Measurements from ENCODE around the gene WDR88.
"Not testable (repeated sequence)": the region's sequence is repeated elsewhere in the genome, so short reads cannot be mapped to it uniquely, and the experiment has no call there.

Gene WDR88

GRCh38 chr19:33176670-33177416, 44.9 kb downstream of the WDR88 start:
- H3K27me3 ChIP-seq (ENCODE audit: control insufficient read depth in 1 of 2, insufficient read depth in 2 of 2, low read length in 2 of 2): no peaks in the 10 kb centered on the region
- peaks cover 21 to 23% of the 10 kb centered on the region in 2 donors for H3K4me1 ChIP-seq (ENCODE audit: control insufficient read depth in 1 of 2, insufficient read depth in 2 of 2, low read length in 2 of 2)
- peak overlapping the region; percentile 78 to 94 for H3K9ac ChIP-seq (ENCODE audit: low read depth in 1 of 2, low read length in 2 of 2)
- no peaks in the 10 kb centered on the region for H3K9me3 ChIP-seq (ENCODE audit: control insufficient read depth in 1 of 2, low read length in 2 of 2)
- H3K4me3 ChIP-seq (ENCODE audit: low read depth in 1 of 2, low read length in 2 of 2): peak overlapping the region; percentile 89 to 92
- peak overlapping the region; percentile 89 for H3K27ac ChIP-seq (ENCODE audit: low read depth, low read length)
- H3K36me3 ChIP-seq (ENCODE audit: control insufficient read depth in 1 of 2, insufficient read depth in 2 of 2, low read length in 2 of 2): no peaks in the 10 kb centered on the region

- H3K4me1 ChIP-seq (ENCODE audit: control insufficient read depth in 1 of 2, insufficient read depth in 2 of 2, low read length in 2 of 2): peaks cover 16 to 23% of the 10 kb centered on the region in 2 donors
- H3K4me3 ChIP-seq (ENCODE audit: low read depth in 1 of 2, low read length in 2 of 2): peak overlapping the region; percentile 70 to 92
- peak overlapping the region; percentile 21 to 38 for H3K9ac ChIP-seq (ENCODE audit: low read depth in 1 of 2, low read length in 2 of 2)
- no peaks in the 10 kb centered on the region for H3K9me3 ChIP-seq (ENCODE audit: control insufficient read depth in 1 of 2, low read length in 2 of 2)
- H3K27me3 ChIP-seq (ENCODE audit: control insufficient read depth in 1 of 2, insufficient read depth in 2 of 2, low read length in 2 of 2): no peaks in the 10 kb centered on the region
- no peaks in the 10 kb centered on the region for H3K36me3 ChIP-seq (ENCODE audit: control insufficient read depth in 1 of 2, insufficient read depth in 2 of 2, low read length in 2 of 2)
- peak overlapping the region; percentile 76 for H3K27ac ChIP-seq (ENCODE audit: low read depth, low read length)
These were observed 45.6 kb downstream of the WDR88 start for GRCh38 chr19:33177417-33177979.

GRCh38 chr19:33186431-33187182, 54.7 kb downstream of the WDR88 start:
- no peaks in the 10 kb centered on the region for H3K36me3 ChIP-seq (ENCODE audit: control insufficient read depth in 1 of 2, insufficient read depth in 2 of 2, low read length in 2 of 2)
- H3K27me3 ChIP-seq (ENCODE audit: control insufficient read depth in 1 of 2, insufficient read depth in 2 of 2, low read length in 2 of 2): no peaks in the 10 kb centered on the region
- no peak overlapping the region for H3K27ac ChIP-seq (ENCODE audit: low read depth, low read length)
- peaks cover 0 to 6% of the 10 kb centered on the region in 2 donors for H3K4me1 ChIP-seq (ENCODE audit: control insufficient read depth in 1 of 2, insufficient read depth in 2 of 2, low read length in 2 of 2)
- H3K4me3 ChIP-seq (ENCODE audit: low read depth in 1 of 2, low read length in 2 of 2): no peak overlapping the region
- H3K9ac ChIP-seq (ENCODE audit: low read depth in 1 of 2, low read length in 2 of 2): no peak overlapping the region
- H3K9me3 ChIP-seq (ENCODE audit: control insufficient read depth in 1 of 2, low read length in 2 of 2): no peaks in the 10 kb centered on the region

GRCh38 chr19:33187183-33187540, 55.2 kb downstream of the WDR88 start:
- Histone ChIP-seq H3K9ac (ENCODE audit: low read depth in 1 of 2, low read length in 2 of 2) (no peak overlapping the region), H3K27ac (ENCODE audit: low read depth, low read length) (no peak overlapping the region), H3K36me3 (ENCODE audit: control insufficient read depth in 1 of 2, insufficient read depth in 2 of 2, low read length in 2 of 2) (no peaks in the 10 kb centered on the region), H3K9me3 (ENCODE audit: control insufficient read depth in 1 of 2, low read length in 2 of 2) (no peaks in the 10 kb centered on the region), H3K27me3 (ENCODE audit: control insufficient read depth in 1 of 2, insufficient read depth in 2 of 2, low read length in 2 of 2) (peaks cover 0 to 2% of the 10 kb centered on the region in 2 donors), H3K4me3 (ENCODE audit: low read depth in 1 of 2, low read length in 2 of 2) (no peak overlapping the region), H3K4me1 (ENCODE audit: control insufficient read depth in 1 of 2, insufficient read depth in 2 of 2, low read length in 2 of 2) (peaks cover 0 to 6% of the 10 kb centered on the region in 2 donors)

- H3K4me1 ChIP-seq (ENCODE audit: control insufficient read depth in 1 of 2, insufficient read depth in 2 of 2, low read length in 2 of 2): peaks cover 0 to under 1% of the 10 kb centered on the region in 2 donors
- no peak overlapping the region for H3K4me3 ChIP-seq (ENCODE audit: low read depth in 1 of 2, low read length in 2 of 2)
- H3K9ac ChIP-seq (ENCODE audit: low read depth in 1 of 2, low read length in 2 of 2): no peak overlapping the region
- peaks cover 2 to 6% of the 10 kb centered on the region in 2 donors for H3K27me3 ChIP-seq (ENCODE audit: control insufficient read depth in 1 of 2, insufficient read depth in 2 of 2, low read length in 2 of 2)
- no peaks in the 10 kb centered on the region for H3K9me3 ChIP-seq (ENCODE audit: control insufficient read depth in 1 of 2, low read length in 2 of 2)
- H3K36me3 ChIP-seq (ENCODE audit: control insufficient read depth in 1 of 2, insufficient read depth in 2 of 2, low read length in 2 of 2): no peaks in the 10 kb centered on the region
- no peak overlapping the region for H3K27ac ChIP-seq (ENCODE audit: low read depth, low read length)
These were observed 57.5 kb downstream of the WDR88 start for GRCh38 chr19:33189453-33189852.

GRCh38 chr19:33191092-33191491, 59.2 kb downstream of the WDR88 start:
- not testable (repeated sequence) for H3K4me3 ChIP-seq (ENCODE audit: low read depth in 1 of 2, low read length in 2 of 2); H3K27me3 ChIP-seq (ENCODE audit: control insufficient read depth in 1 of 2, insufficient read depth in 2 of 2, low read length in 2 of 2); H3K9me3 ChIP-seq (ENCODE audit: control insufficient read depth in 1 of 2, low read length in 2 of 2); H3K4me1 ChIP-seq (ENCODE audit: control insufficient read depth in 1 of 2, insufficient read depth in 2 of 2, low read length in 2 of 2); H3K9ac ChIP-seq (ENCODE audit: low read depth in 1 of 2, low read length in 2 of 2); H3K36me3 ChIP-seq (ENCODE audit: control insufficient read depth in 1 of 2, insufficient read depth in 2 of 2, low read length in 2 of 2); H3K27ac ChIP-seq (ENCODE audit: low read depth, low read length)

- H3K4me1 ChIP-seq (ENCODE audit: control insufficient read depth in 1 of 2, insufficient read depth in 2 of 2, low read length in 2 of 2): peaks cover 0 to 4% of the 10 kb centered on the region in 2 donors
- H3K36me3 ChIP-seq (ENCODE audit: control insufficient read depth in 1 of 2, insufficient read depth in 2 of 2, low read length in 2 of 2): no peaks in the 10 kb centered on the region
- no peak overlapping the region for H3K4me3 ChIP-seq (ENCODE audit: low read depth in 1 of 2, low read length in 2 of 2)
- H3K27me3 ChIP-seq (ENCODE audit: control insufficient read depth in 1 of 2, insufficient read depth in 2 of 2, low read length in 2 of 2): peaks cover 2 to 6% of the 10 kb centered on the region in 2 donors
- H3K9me3 ChIP-seq (ENCODE audit: control insufficient read depth in 1 of 2, low read length in 2 of 2): no peaks in the 10 kb centered on the region
- H3K9ac ChIP-seq (ENCODE audit: low read depth in 1 of 2, low read length in 2 of 2): no peak overlapping the region
- H3K27ac ChIP-seq (ENCODE audit: low read depth, low read length): no peak overlapping the region
These were observed 59.6 kb downstream of the WDR88 start for GRCh38 chr19:33191501-33191900.

- peaks cover 0 to 4% of the 10 kb centered on the region in 2 donors for H3K4me1 ChIP-seq (ENCODE audit: control insufficient read depth in 1 of 2, insufficient read depth in 2 of 2, low read length in 2 of 2)
- H3K9ac ChIP-seq (ENCODE audit: low read depth in 1 of 2, low read length in 2 of 2): no peak overlapping the region
- H3K27ac ChIP-seq (ENCODE audit: low read depth, low read length): no peak overlapping the region
- peaks cover 2 to 6% of the 10 kb centered on the region in 2 donors for H3K27me3 ChIP-seq (ENCODE audit: control insufficient read depth in 1 of 2, insufficient read depth in 2 of 2, low read length in 2 of 2)
- no peaks in the 10 kb centered on the region for H3K9me3 ChIP-seq (ENCODE audit: control insufficient read depth in 1 of 2, low read length in 2 of 2)
- H3K36me3 ChIP-seq (ENCODE audit: control insufficient read depth in 1 of 2, insufficient read depth in 2 of 2, low read length in 2 of 2): no peaks in the 10 kb centered on the region
- H3K4me3 ChIP-seq (ENCODE audit: low read depth in 1 of 2, low read length in 2 of 2): no peak overlapping the region
These were observed 60.1 kb downstream of the WDR88 start for GRCh38 chr19:33192010-33192409.

- H3K4me1 ChIP-seq (ENCODE audit: control insufficient read depth in 1 of 2, insufficient read depth in 2 of 2, low read length in 2 of 2): peaks cover 0 to 11% of the 10 kb centered on the region in 2 donors
- H3K4me3 ChIP-seq (ENCODE audit: low read depth in 1 of 2, low read length in 2 of 2): peak overlapping the region in 1 of 2 donors; percentile 40
- H3K27ac ChIP-seq (ENCODE audit: low read depth, low read length): no peak overlapping the region
- H3K9ac ChIP-seq (ENCODE audit: low read depth in 1 of 2, low read length in 2 of 2): no peak overlapping the region
- H3K36me3 ChIP-seq (ENCODE audit: control insufficient read depth in 1 of 2, insufficient read depth in 2 of 2, low read length in 2 of 2): no peaks in the 10 kb centered on the region
- no peaks in the 10 kb centered on the region for H3K9me3 ChIP-seq (ENCODE audit: control insufficient read depth in 1 of 2, low read length in 2 of 2)
- peaks cover 2 to 6% of the 10 kb centered on the region in 2 donors for H3K27me3 ChIP-seq (ENCODE audit: control insufficient read depth in 1 of 2, insufficient read depth in 2 of 2, low read length in 2 of 2)
These were observed 61.5 kb downstream of the WDR88 start for GRCh38 chr19:33193269-33193864.
